HEK293 (cell line): ENCODE measurements around the gene UBR4.

Experiments used
- CTCF ChIA-PET: fragments of 350-600 bp; formaldehyde crosslinking; extraction: SDS; loops from one replicate; lab custom pipeline; 2021; ENCODE audit warnings: antibody characterized with exemption; lab: Yijun Ruan, JAX
- POLR2A ChIA-PET: fragments of 300-600 bp; formaldehyde crosslinking; extraction: SDS; loops from one replicate; lab custom pipeline; 2020; ENCODE audit warnings: antibody characterized with exemption, inconsistent platforms; lab: Yijun Ruan, JAX
- H3K27ac ChIP-seq: fragments of 200-500 bp; sonication (Bioruptor generic); 2 replicates; pipeline ENCODE4 v1.5.1; 2014; ENCODE audit warnings: low read depth, low read length, control low read depth, inconsistent platforms; ENCODE audit errors: extremely low read depth
- H3K36me3 ChIP-seq, 2 experiments: fragments of 200-500 bp in 1 of 2; sonication (Bioruptor generic) in 1 of 2; 1 replicate in 1 of 2; 2 replicates in 1 of 2; pipeline ENCODE4 v1.5.1; 2014 to 2017; ENCODE audit warnings: inconsistent platforms in 2 of 2, low read length in 2 of 2; ENCODE audit not compliant: control insufficient read depth in 2 of 2, insufficient read depth in 1 of 2
- H3K4me1 ChIP-seq: fragments of 200-500 bp; sonication (Bioruptor generic); 2 replicates; pipeline ENCODE4 v1.5.1; 2014; ENCODE audit warnings: mild to moderate bottlenecking, low read length, inconsistent platforms; ENCODE audit not compliant: control insufficient read depth, insufficient read depth
- H3K4me3 ChIP-seq: 2 replicates; pipeline ENCODE4 v1.5.1; 2011; ENCODE audit warnings: low read depth, mild to moderate bottlenecking, control low read depth, low read length, moderate library complexity
- H3K9me3 ChIP-seq: fragments of 200-500 bp; sonication (Bioruptor generic); 2 replicates; pipeline ENCODE4 v1.5.1; 2014; ENCODE audit warnings: low read depth, low read length, inconsistent platforms; ENCODE audit not compliant: control insufficient read depth, insufficient read depth
- EGR2 ChIP-seq: fragments of 450-650 bp; formaldehyde crosslinking; IDR thresholded peaks from 2 replicates; pipeline ENCODE4 v1.5.1; 2016; ENCODE audit warnings: low read depth, missing biosample characterization, missing genetic modification characterization
- GLI2 ChIP-seq: fragments of 450-650 bp; formaldehyde crosslinking; IDR thresholded peaks from 2 replicates; pipeline ENCODE4; 2017; ENCODE audit warnings: missing biosample characterization, missing genetic modification characterization, low read depth, borderline replicate concordance
- PBX3 ChIP-seq: sonication (generic); formaldehyde crosslinking; IDR thresholded peaks from 2 replicates; pipeline ENCODE4 v1.8.1; 2022; ENCODE audit warnings: mild to moderate bottlenecking, moderate library complexity, missing genetic modification reagents
- PRDM10 ChIP-seq: fragments of 450-650 bp; formaldehyde crosslinking; IDR thresholded peaks from 2 replicates; pipeline ENCODE4 v1.5.1; 2016; ENCODE audit warnings: missing biosample characterization, missing genetic modification characterization
- PRDM2 ChIP-seq: fragments of 450-650 bp; formaldehyde crosslinking; IDR thresholded peaks from 2 replicates; pipeline ENCODE4 v1.5.1; 2016; ENCODE audit warnings: missing biosample characterization, missing genetic modification characterization, borderline replicate concordance
- ZEB2 ChIP-seq: fragments of 450-650 bp; formaldehyde crosslinking; IDR thresholded peaks from 2 replicates; pipeline ENCODE4 v1.5.1; 2016; ENCODE audit warnings: missing biosample characterization, missing genetic modification characterization
- ZNF146 ChIP-seq: fragments of 450-650 bp; formaldehyde crosslinking; IDR thresholded peaks from 2 replicates; pipeline ENCODE4 v1.5.1; 2016; ENCODE audit warnings: missing biosample characterization, missing genetic modification characterization
- ZNF202 ChIP-seq: fragments of 450-650 bp; formaldehyde crosslinking; IDR thresholded peaks from 2 replicates; pipeline ENCODE4 v1.5.1; 2016; ENCODE audit warnings: missing biosample characterization, missing genetic modification characterization, borderline replicate concordance
- ZNF391 ChIP-seq: fragments of 450-650 bp; formaldehyde crosslinking; IDR thresholded peaks from 2 replicates; pipeline ENCODE4 v1.5.1; 2016; ENCODE audit warnings: low read depth, missing biosample characterization, missing genetic modification characterization, borderline replicate concordance
- ZNF394 ChIP-seq: fragments of 450-650 bp; formaldehyde crosslinking; IDR thresholded peaks from 2 replicates; pipeline ENCODE4 v1.5.1; 2016; ENCODE audit warnings: missing biosample characterization, missing genetic modification characterization, mild to moderate bottlenecking, moderate library complexity, borderline replicate concordance
- ZNF426 ChIP-seq: fragments of 450-650 bp; formaldehyde crosslinking; IDR thresholded peaks from 2 replicates; pipeline ENCODE4 v1.5.1; 2017; ENCODE audit warnings: missing biosample characterization, missing genetic modification characterization, mild to moderate bottlenecking, inconsistent platforms, moderate library complexity
- ZNF48 ChIP-seq: fragments of 450-650 bp; formaldehyde crosslinking; IDR thresholded peaks from 2 replicates; pipeline ENCODE4 v1.5.1; 2016; ENCODE audit warnings: missing biosample characterization, missing genetic modification characterization
- ZNF501 ChIP-seq: fragments of 450-650 bp; formaldehyde crosslinking; IDR thresholded peaks from 2 replicates; pipeline ENCODE4 v1.5.1; 2016; ENCODE audit warnings: missing biosample characterization, missing genetic modification characterization
- ZNF610 ChIP-seq: fragments of 450-650 bp; formaldehyde crosslinking; IDR thresholded peaks from 2 replicates; pipeline ENCODE4 v1.5.1; 2016; ENCODE audit warnings: missing biosample characterization, missing genetic modification characterization, borderline replicate concordance
- ZNF621 ChIP-seq: fragments of 450-650 bp; formaldehyde crosslinking; IDR thresholded peaks from 2 replicates; pipeline ENCODE4 v1.5.1; 2017; ENCODE audit warnings: missing biosample characterization, missing genetic modification characterization
- ZNF658 ChIP-seq: fragments of 450-650 bp; formaldehyde crosslinking; IDR thresholded peaks from 2 replicates; pipeline ENCODE4; 2016; ENCODE audit warnings: missing biosample characterization, missing genetic modification characterization
- ZNF76 ChIP-seq: fragments of 450-650 bp; formaldehyde crosslinking; IDR thresholded peaks from 2 replicates; pipeline ENCODE4; 2016; ENCODE audit warnings: low read depth, missing biosample characterization, missing genetic modification characterization, borderline replicate concordance
- ZSCAN16 ChIP-seq: fragments of 450-650 bp; formaldehyde crosslinking; IDR thresholded peaks from 2 replicates; pipeline ENCODE4 v1.5.1; 2016; ENCODE audit warnings: missing biosample characterization, missing genetic modification characterization
- ZXDB ChIP-seq: fragments of 450-650 bp; formaldehyde crosslinking; IDR thresholded peaks from 2 replicates; pipeline ENCODE4 v1.5.1; 2016; ENCODE audit warnings: missing biosample characterization, missing genetic modification characterization

Gene UBR4

GRCh38 chr1:19229828-19230325 is 19.8 kb upstream of the UBR4 start:
- no peak overlapping the region for H3K4me3 ChIP-seq
- TF ChIP-seq ZNF146, result no peak
- TF ChIP-seq ZNF501, result no peak
- no peak for TF ChIP-seq ZNF202
- TF ChIP-seq, all 188 proteins: peak for 0
- Histone ChIP-seq H3K9me3 (no peaks in the 10 kb centered on the region), H3K27ac (no peak overlapping the region), H3K4me1 (no peaks in the 10 kb centered on the region), H3K36me3 (peaks cover 57 to 99% of the 10 kb centered on the region in 2 experiments)
- ChIA-PET CTCF (no interaction called here), POLR2A (interaction anchor here (0.5 kb wide), 1 partner anchor 14 kb away, joined by 4 read pairs; no protein-coding TSS in a partner anchor)

GRCh38 chr1:19229229-19229628 is 19.2 kb upstream of the UBR4 start:
- CTCF ChIA-PET, result interaction anchor here (1.3 kb wide), 1 partner anchor 11 kb away, joined by 9 read pairs; no protein-coding TSS in a partner anchor
- POLR2A ChIA-PET, result interaction anchor here (0.5 kb wide), 1 partner anchor 13 kb away, joined by 4 read pairs; no protein-coding TSS in a partner anchor
- Histone ChIP-seq H3K4me1 (no peaks in the 10 kb centered on the region), H3K4me3 (no peak overlapping the region), H3K36me3 (peaks cover 63 to 99% of the 10 kb centered on the region in 2 experiments), H3K27ac (no peak overlapping the region), H3K9me3 (no peaks in the 10 kb centered on the region)
- TF ChIP-seq ZNF391 (tag by site-specific recombination), result peak; percentile 85; the same call in 1 of the 2 replicates
- TF ChIP-seq ZSCAN16, result no peak
- TF ChIP-seq, all 188 proteins: peak for 1

DNA sequence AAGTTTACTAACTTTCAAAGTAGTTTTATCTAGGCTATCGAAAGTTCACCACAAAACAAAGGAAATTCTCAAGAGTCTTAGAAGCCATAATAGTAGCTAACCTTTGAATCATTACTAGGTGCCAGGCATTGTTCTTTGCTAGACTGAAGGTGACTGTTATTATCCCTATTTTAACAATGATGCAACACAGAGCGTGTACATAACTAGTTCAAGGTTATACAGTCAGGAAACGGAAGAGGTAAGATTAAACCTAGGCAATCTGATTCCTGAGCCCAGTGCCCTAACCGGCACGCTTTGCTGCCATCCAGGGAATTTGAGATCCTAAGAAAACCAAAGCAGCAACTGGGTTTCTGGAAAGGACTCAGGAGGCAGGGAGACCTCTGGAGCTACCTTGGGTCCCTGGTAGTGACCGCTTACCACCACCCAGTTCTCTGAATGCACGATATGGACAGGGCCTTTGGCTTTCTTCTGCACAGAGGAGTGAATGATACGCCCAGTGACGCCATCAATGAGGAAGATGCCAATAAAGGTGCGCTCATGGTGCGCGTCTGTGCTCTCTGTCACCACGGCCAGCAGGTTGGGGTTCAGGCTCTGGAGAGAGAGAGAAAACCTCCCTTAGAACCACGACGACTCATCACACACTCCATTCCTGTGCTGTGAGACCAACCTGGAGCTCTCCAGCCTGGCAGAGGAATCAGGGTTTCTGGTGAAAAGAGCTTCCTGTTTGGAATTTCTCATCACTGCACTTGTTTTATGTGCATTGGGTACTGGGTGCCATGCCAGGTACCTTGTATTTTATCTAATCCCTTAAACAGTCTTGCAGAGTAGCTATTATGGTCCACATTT is 13.1 kb upstream of the UBR4 start:
- H3K27ac ChIP-seq, result no peak overlapping the region
- POLR2A ChIA-PET, result interaction anchor here (1.1 kb wide), 1 partner anchor 11 kb away, joined by 3 read pairs; no protein-coding TSS in a partner anchor
- CTCF ChIA-PET, result no interaction called here
- peaks cover 51 to 99% of the 10 kb centered on the region in 2 experiments for H3K36me3 ChIP-seq
- no peaks in the 10 kb centered on the region for H3K9me3 ChIP-seq
- H3K4me1 ChIP-seq, result no peaks in the 10 kb centered on the region
- H3K4me3 ChIP-seq, result no peak overlapping the region
- no peak for TF ChIP-seq ZNF426 (tag by site-specific recombination)
- TF ChIP-seq EGR2 (tag by site-specific recombination), result no peak
- TF ChIP-seq ZNF48, result no peak
- no peak for TF ChIP-seq ZNF610
- TF ChIP-seq GLI2, result no peak
- no peak for TF ChIP-seq ZNF394 (tag by site-specific recombination)
- TF ChIP-seq ZNF621 (tag by site-specific recombination), result no peak
- TF ChIP-seq PBX3 (CRISPR knock-in tag), result no peak
- TF ChIP-seq PRDM10 (tag by site-specific recombination), result no peak
- no peak for TF ChIP-seq ZEB2 (tag by site-specific recombination)
- TF ChIP-seq ZNF658 (tag by site-specific recombination), result no peak
- no peak for TF ChIP-seq PRDM2 (tag by site-specific recombination)
- TF ChIP-seq ZNF76 (tag by site-specific recombination), result no peak
- no peak for TF ChIP-seq ZXDB
